CD8-positive, alpha-beta memory T cell (primary cell): ENCODE results near the gene AOPEP. TPM values are rescaled to one million over a fixed set of nuclear protein-coding genes. Genes with fewer than 3 reads are reported as not detected.

Source experiments
- CTCF ChIA-PET: fragments of 350-600 bp; sonication (Branson Sonifier 250); formaldehyde crosslinking; loops from one replicate; lab custom pipeline; 2021; ENCODE audit warnings: antibody characterized with exemption; lab: Charles Lee
- POLR2A ChIA-PET: fragments of 350-600 bp; sonication (Branson Sonifier 250); formaldehyde crosslinking; loops from one replicate; lab custom pipeline; 2021; ENCODE audit warnings: antibody characterized with exemption; lab: Charles Lee
- DNase-seq, 5 donors: peaks; one replicate each; pipeline versions ENCODE4 v3.0.0 to v3.0.0-alpha.2; 2020 to 2022; ENCODE audit warnings: mixed read lengths in 1 of 5
- H3K27ac ChIP-seq: one replicate; pipeline ENCODE4 v1.7.0; 2013; ENCODE audit warnings: low read depth, mild to moderate bottlenecking, low read length, moderate library complexity
- H3K27me3 ChIP-seq: 2 replicates; pipeline ENCODE4 v1.7.0; 2013; ENCODE audit warnings: low read length, mild to moderate bottlenecking; ENCODE audit not compliant: insufficient read depth, poor library complexity, severe bottlenecking
- H3K36me3 ChIP-seq: 2 replicates; pipeline ENCODE4 v1.7.0; 2013; ENCODE audit warnings: mild to moderate bottlenecking, low read length, moderate library complexity; ENCODE audit not compliant: insufficient read depth
- H3K4me1 ChIP-seq: 2 replicates; pipeline ENCODE4 v1.7.0; 2013; ENCODE audit warnings: mild to moderate bottlenecking, low read length, moderate library complexity; ENCODE audit not compliant: insufficient read depth
- H3K4me3 ChIP-seq: 2 replicates; pipeline ENCODE4 v1.7.0; 2013; ENCODE audit warnings: mild to moderate bottlenecking, low read length
- H3K9me3 ChIP-seq: 2 replicates; pipeline ENCODE4 v1.7.0; 2013; ENCODE audit warnings: mild to moderate bottlenecking, low read length
- H3K27ac Mint-ChIP-seq, 8 donors: one replicate each; pipeline ENCODE4 v1.8.0; 2020 to 2021; ENCODE audit warnings: mixed read lengths in 8 of 8, mild to moderate bottlenecking in 6 of 8, inconsistent platforms in 3 of 8, moderate library complexity in 3 of 8
- H3K27me3 Mint-ChIP-seq, 2 donors: one replicate each; pipeline ENCODE4 v1.8.0; 2020 to 2021; ENCODE audit warnings: mixed read lengths in 2 of 2, mild to moderate bottlenecking in 1 of 2, moderate library complexity in 1 of 2
- H3K36me3 Mint-ChIP-seq, 3 donors: one replicate each; pipeline ENCODE4 v1.8.0; 2020 to 2021; ENCODE audit warnings: mixed read lengths in 3 of 3, inconsistent platforms in 1 of 3, mild to moderate bottlenecking in 1 of 3
- H3K4me1 Mint-ChIP-seq, 3 donors: one replicate each; pipeline ENCODE4 v1.8.0; 2020 to 2021; ENCODE audit warnings: mixed read lengths in 3 of 3, inconsistent platforms in 1 of 3, mild to moderate bottlenecking in 1 of 3
- H3K4me3 Mint-ChIP-seq, 7 donors: one replicate each; pipeline ENCODE4 v1.8.0; 2020 to 2021; ENCODE audit warnings: mixed read lengths in 7 of 7, mild to moderate bottlenecking in 6 of 7, moderate library complexity in 4 of 7, inconsistent platforms in 2 of 7
- H3K9me3 Mint-ChIP-seq, 5 donors: one replicate each; pipeline ENCODE4 v1.8.0; 2020 to 2022; ENCODE audit warnings: mixed read lengths in 5 of 5, mild to moderate bottlenecking in 3 of 5, moderate library complexity in 2 of 5, inconsistent platforms in 1 of 5
- polyA plus RNA-seq: library from polyadenylated mRNA; unstranded; fragments of 300-500 nt; fragmentation: Illumina TruSeq; gene quantifications from one replicate; pipeline ENCODE4 v1.2.3, GENCODE V29; 2021
- total RNA-seq, 2 experiments: library from RNA; stranded (reverse); gene quantifications; one replicate each; pipeline ENCODE4 v1.2.3, GENCODE V29; 2021

AOPEP gene
- total and polyA plus RNA-seq, 3 experiments from 2014 or later, result 4.2 to 7.1 (median 6.9) TPM

DNA sequence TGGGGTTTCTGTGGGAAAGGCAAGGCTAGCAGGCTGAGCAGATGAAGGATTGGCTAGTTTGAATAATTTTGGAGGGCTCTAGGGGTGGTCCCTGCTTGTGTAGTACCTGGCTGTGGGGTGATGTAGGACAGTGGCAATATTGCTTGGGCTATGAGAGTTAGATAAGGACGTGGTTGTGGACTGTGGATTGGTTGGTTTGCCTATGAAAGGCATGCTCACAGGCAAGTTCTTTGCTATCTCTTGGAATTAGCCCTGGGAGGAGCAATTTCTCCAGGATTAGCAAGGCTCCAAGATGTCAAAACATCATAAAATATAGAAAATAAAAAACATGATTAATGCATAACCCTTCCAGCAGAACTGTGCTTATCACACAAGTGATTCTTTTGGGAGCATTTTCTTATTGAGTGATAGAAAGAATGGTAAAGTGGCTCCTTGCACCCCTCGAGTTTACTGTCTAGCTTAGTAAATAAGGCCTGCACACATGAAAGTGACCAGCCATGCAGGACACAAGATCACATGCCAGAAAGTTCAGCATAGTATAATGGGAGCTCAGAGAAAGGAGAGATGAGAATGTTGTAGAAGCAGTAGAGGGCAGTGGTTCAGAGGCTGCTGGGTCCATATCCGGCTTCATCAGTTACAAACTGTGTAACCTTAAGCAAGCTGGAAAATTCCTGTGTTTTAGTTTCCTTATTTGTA, 13.8 kb downstream of the AOPEP start:
- Histone ChIP-seq H3K36me3 (no peaks in the 10 kb centered on the region), H3K4me3 (no peak overlapping the region), H3K27ac (no peak overlapping the region), H3K4me1 (no peaks in the 10 kb centered on the region), H3K9me3 (no peaks in the 10 kb centered on the region), H3K27me3 (no peaks in the 10 kb centered on the region)
- CTCF ChIA-PET, result no interaction called here
- peaks cover 0 to 3% (median 0%) of the 10 kb centered on the region in 3 donors for H3K4me1 Mint-ChIP-seq
- H3K27me3 Mint-ChIP-seq, result no peaks in the 10 kb centered on the region
- DNase-seq, result no peak
- POLR2A ChIA-PET, result no interaction called here
- H3K27ac Mint-ChIP-seq, result no peak overlapping the region
- H3K4me3 Mint-ChIP-seq, result no peak overlapping the region
- peaks cover 9 to 22% (median 18%) of the 10 kb centered on the region in 3 donors for H3K36me3 Mint-ChIP-seq
- H3K9me3 Mint-ChIP-seq, result peaks cover 0 to 2% (median 0%) of the 10 kb centered on the region in 5 donors

DNA sequence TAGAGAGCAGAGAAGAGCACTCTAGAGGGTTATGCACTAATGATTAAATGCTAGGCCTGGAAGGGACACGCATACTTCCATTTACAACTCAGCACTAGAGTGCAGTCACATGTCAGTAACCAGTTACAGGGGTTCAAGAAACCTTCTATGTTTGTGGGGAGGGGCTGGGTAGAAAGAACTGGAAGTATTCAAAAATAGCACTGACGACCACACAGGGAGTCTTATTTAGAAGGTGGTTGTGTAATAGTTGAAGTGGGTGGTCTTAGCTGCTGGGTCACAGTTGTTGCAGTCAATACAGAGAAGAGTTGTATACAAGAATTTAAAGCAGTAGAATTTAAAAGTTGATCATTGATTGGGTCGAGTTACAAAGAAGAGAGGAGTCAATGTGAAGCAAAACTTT, 15.4 kb downstream of the AOPEP start:
- H3K27ac ChIP-seq, result no peak overlapping the region
- no peak overlapping the region for H3K4me3 ChIP-seq
- peaks cover 0 to 5% (median 2%) of the 10 kb centered on the region in 5 donors for H3K9me3 Mint-ChIP-seq
- CTCF ChIA-PET, result no interaction called here
- H3K4me1 ChIP-seq, result no peaks in the 10 kb centered on the region
- peaks cover 13 to 35% (median 16%) of the 10 kb centered on the region in 3 donors for H3K36me3 Mint-ChIP-seq
- H3K9me3 ChIP-seq, result no peaks in the 10 kb centered on the region
- POLR2A ChIA-PET, result no interaction called here
- no peak for DNase-seq
- peak overlapping the region in 1 of 8 donors; percentile 69 for H3K27ac Mint-ChIP-seq
- H3K27me3 ChIP-seq, result no peaks in the 10 kb centered on the region
- no peaks in the 10 kb centered on the region for H3K27me3 Mint-ChIP-seq
- peaks cover 0 to 3% (median 1%) of the 10 kb centered on the region in 3 donors for H3K4me1 Mint-ChIP-seq
- H3K36me3 ChIP-seq, result no peaks in the 10 kb centered on the region
- no peak overlapping the region for H3K4me3 Mint-ChIP-seq

- Mint-ChIP-seq H3K4me3 (no peak overlapping the region), H3K27ac (no peak overlapping the region), H3K27me3 (no peaks in the 10 kb centered on the region), H3K9me3 (peaks cover 4 to 7% (median 6%) of the 10 kb centered on the region in 5 donors), H3K36me3 (peaks cover 13 to 43% (median 20%) of the 10 kb centered on the region in 3 donors), H3K4me1 (peaks cover 0 to 1% (median 0%) of the 10 kb centered on the region in 3 donors)
- Histone ChIP-seq H3K4me1 (no peaks in the 10 kb centered on the region), H3K4me3 (no peak overlapping the region), H3K36me3 (no peaks in the 10 kb centered on the region), H3K9me3 (no peaks in the 10 kb centered on the region), H3K27me3 (no peaks in the 10 kb centered on the region), H3K27ac (no peak overlapping the region)
- POLR2A ChIA-PET, result no interaction called here
- CTCF ChIA-PET, result no interaction called here
- DNase-seq, result no peak
Observed at GRCh38 chr9:94743035-94743954, 16.8 kb downstream of the AOPEP start.

DNA sequence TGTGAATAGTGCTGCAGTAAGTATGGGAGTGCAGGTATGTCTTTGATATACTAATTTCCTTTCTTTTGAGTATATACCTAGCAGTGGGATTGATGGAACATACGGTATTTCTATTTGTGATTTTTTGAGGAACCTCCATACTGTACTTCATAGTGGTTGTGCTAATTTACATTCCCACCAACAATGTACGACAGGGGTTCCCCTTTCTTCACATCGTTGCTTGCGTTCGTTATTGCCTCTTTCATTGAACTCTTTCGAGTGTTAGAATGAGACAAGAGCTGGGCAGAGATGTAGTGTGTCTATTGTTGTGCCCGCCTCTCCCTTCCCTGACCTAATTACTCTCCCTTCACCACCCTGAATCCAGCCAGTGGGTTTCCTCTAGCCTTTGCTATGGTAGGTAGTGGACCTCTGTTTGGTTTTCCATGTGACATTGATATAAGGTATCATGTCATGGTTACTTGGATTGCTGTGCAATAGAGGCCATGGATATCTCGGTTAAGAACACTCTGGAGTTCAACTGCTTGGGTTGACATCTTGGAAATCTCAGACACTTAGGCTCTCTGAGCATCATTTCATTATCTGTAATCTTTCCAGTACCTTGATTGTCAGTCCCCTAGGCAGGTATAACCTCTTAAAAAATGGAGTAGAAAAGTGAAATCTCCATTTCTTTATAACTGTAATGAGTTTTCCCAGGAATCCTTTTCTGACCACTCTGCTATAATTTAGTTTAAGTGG, 19.5 kb downstream of the AOPEP start:
- Histone ChIP-seq H3K27me3 (no peaks in the 10 kb centered on the region), H3K36me3 (no peaks in the 10 kb centered on the region), H3K4me1 (no peaks in the 10 kb centered on the region), H3K9me3 (peaks cover 9% of the 10 kb centered on the region), H3K4me3 (no peak overlapping the region), H3K27ac (no peak overlapping the region)
- ChIA-PET POLR2A (no interaction called here), CTCF (no interaction called here)
- Mint-ChIP-seq H3K4me3 (no peak overlapping the region), H3K9me3 (peaks cover 18 to 22% (median 21%) of the 10 kb centered on the region in 5 donors), H3K4me1 (peaks cover 0 to 1% (median 0%) of the 10 kb centered on the region in 3 donors), H3K27me3 (no peaks in the 10 kb centered on the region), H3K36me3 (peaks cover 23 to 60% (median 36%) of the 10 kb centered on the region in 3 donors), H3K27ac (no peak overlapping the region)
- no peak for DNase-seq

DNA sequence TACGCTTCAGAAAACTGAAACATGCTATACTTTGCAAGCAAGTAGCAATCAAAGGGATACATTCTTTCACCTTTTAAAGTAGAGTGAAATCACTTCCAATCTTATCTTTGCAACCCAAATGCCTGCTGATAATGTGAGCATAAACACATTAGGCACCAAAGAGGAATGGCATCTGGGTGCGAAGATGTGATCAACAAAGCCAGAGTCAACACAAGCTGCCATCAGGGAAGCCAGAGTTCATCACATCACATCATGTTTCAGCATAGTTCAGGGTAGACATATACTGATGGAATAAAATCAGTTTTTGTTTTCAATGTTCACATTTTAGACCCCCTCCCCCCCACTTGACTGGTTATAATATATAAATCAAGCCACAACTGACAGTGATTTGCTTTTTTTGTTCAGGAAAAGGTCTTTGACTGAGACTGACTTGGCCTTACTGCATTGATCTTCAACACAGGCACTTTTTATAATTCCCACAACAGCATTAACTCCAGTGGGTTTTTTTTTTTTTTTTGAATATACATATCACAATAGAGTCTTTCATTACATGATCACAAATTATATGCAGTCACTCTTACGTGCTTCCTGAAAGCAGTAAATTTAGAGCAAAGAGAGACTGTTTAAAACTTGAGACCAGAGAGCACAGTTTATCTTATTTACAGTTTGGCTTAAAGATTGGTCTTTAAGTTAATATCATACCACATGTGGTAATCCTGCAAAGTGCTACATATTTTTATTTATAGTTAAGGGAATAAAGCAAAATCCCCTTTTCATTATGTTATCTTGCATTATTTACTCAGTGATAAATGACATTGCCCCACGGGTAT, 20.3 kb downstream of the AOPEP start:
- Mint-ChIP-seq H3K9me3 (peaks cover 18 to 24% (median 23%) of the 10 kb centered on the region in 5 donors), H3K27ac (no peak overlapping the region), H3K4me3 (no peak overlapping the region), H3K27me3 (no peaks in the 10 kb centered on the region), H3K36me3 (peaks cover 27 to 62% (median 40%) of the 10 kb centered on the region in 3 donors), H3K4me1 (peaks cover 0 to 1% (median 0%) of the 10 kb centered on the region in 3 donors)
- ChIA-PET POLR2A (no interaction called here), CTCF (no interaction called here)
- Histone ChIP-seq H3K4me1 (no peaks in the 10 kb centered on the region), H3K27ac (no peak overlapping the region), H3K27me3 (no peaks in the 10 kb centered on the region), H3K36me3 (no peaks in the 10 kb centered on the region), H3K9me3 (peaks cover 9% of the 10 kb centered on the region), H3K4me3 (no peak overlapping the region)
- DNase-seq, result no peak

DNA sequence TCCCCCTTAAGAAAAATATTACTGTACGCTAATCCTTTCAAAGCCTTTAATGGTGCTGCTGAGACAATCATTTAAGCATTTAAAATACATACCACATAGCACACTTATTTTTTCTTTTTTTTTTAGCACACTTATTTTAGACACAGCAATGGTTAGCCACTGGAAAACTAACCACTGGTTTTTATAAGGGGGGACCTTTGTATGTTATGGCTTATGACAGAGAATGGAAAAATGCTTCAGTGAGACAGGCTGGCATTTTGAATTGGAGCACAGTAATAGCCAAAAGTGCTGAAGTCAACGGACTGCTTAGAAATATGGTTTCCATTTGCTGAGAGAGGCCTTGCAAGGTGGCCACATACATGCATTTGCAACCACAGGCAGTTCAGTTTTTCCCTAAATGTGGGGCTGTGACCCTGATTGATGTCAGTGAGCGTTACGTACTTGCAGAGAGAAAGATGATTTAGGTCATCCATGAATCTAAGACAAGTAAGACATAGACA, 28.5 kb downstream of the AOPEP start:
- H3K4me3 Mint-ChIP-seq, result no peak overlapping the region
- Histone ChIP-seq H3K36me3 (no peaks in the 10 kb centered on the region), H3K9me3 (no peaks in the 10 kb centered on the region), H3K27ac (no peak overlapping the region), H3K4me1 (no peaks in the 10 kb centered on the region), H3K4me3 (no peak overlapping the region), H3K27me3 (no peaks in the 10 kb centered on the region)
- peaks cover 0 to 5% (median 3%) of the 10 kb centered on the region in 5 donors for H3K9me3 Mint-ChIP-seq
- H3K27ac Mint-ChIP-seq, result no peak overlapping the region
- H3K36me3 Mint-ChIP-seq, result peaks cover 7 to 12% (median 11%) of the 10 kb centered on the region in 3 donors
- DNase-seq, result no peak
- POLR2A ChIA-PET, result no interaction called here
- CTCF ChIA-PET, result no interaction called here
- H3K4me1 Mint-ChIP-seq, result no peaks in the 10 kb centered on the region
- H3K27me3 Mint-ChIP-seq, result peaks cover 0 to 2% of the 10 kb centered on the region in 2 donors

GRCh38 chr9:94757158-94757557, 30.7 kb downstream of the AOPEP start:
- Histone ChIP-seq H3K27me3 (no peaks in the 10 kb centered on the region), H3K9me3 (no peaks in the 10 kb centered on the region), H3K4me1 (no peaks in the 10 kb centered on the region), H3K36me3 (no peaks in the 10 kb centered on the region), H3K27ac (no peak overlapping the region), H3K4me3 (no peak overlapping the region)
- ChIA-PET CTCF (no interaction called here), POLR2A (no interaction called here)
- Mint-ChIP-seq H3K4me1 (peaks cover 9 to 14% (median 11%) of the 10 kb centered on the region in 3 donors), H3K9me3 (no peaks in the 10 kb centered on the region), H3K27ac (no peak overlapping the region), H3K27me3 (peaks cover 0 to 2% of the 10 kb centered on the region in 2 donors), H3K36me3 (peaks cover 4 to 16% (median 8%) of the 10 kb centered on the region in 3 donors), H3K4me3 (no peak overlapping the region)
- DNase-seq, result no peak
